Activated T-cell treated with anti-CD3 and anti-CD28 coated beads for 1 hour (primary cell): Measurements from ENCODE around the gene ALOX5.
A peak's percentile ranks its signal among the peaks of the same experiment; 100 is the strongest.
"Not testable (repeated sequence)": the region's sequence is repeated elsewhere in the genome, so short reads cannot be mapped to it uniquely, and the experiment has no call there.

Experiments used
- DNase-seq: peaks from one replicate; pipeline ENCODE4 v3.0.0-alpha.2; 2020; ENCODE audit warnings: low read depth

The ALOX5 gene

DNA sequence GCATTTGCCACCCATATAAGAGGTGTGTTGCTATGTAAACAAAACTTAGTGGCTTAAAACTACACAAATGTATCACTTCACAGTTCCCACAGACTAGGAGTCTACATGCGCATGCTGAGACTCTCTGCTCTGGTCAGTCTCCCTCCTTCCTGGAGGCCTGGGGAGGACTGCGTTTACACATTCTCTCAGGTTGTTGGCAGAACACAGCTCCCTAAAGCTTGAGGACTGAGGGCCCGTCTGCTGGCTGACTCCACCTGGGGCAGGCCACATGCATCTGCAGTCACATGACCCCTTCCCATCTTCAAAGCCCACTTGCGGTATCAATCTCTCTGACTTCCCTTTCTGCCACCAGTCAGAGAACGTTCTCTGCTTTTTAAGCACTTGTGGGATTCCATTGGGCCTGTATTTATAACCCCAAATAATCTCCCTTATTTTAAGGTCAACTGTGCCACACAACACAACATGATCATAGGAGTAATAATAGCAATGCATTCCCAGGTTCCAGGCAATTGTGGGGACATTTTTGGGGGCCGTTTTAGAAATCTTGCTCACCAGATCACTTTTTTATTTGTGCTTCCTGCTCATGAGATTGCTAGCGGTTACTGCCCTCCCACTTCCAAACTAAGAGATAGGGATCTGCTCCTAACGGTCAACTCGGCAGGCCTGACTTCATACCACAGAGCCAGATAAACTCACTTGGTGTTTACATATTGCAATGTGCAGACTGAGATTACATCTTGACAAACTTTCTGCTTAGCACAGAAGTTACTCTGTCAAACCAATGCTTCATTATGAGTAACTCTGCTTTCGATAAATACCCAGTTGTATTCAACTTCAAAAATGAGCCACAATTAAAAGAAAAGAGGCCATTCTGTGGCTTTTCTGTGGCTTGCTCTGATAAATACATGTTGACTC, 96.3 kb downstream of the ALOX5 start:
- peak; percentile 40 for DNase-seq

DNA sequence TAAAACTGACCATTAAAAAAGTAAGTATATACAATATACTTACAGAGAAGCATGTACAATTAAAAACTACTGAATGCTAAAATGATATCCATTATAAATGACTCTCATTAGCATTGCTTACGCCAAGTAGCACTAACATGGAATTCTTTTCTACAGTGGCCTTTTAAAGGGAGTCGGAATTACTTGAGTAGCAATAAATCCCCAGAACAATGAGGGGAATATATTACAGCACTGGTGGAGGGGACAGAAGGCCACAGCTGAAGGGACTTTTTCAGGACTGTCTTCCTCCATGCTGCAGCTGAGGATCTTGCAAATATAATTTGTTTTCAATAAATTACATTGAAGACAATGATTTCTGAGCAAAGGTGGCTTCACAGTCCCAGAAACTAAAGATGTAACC, 97.0 kb downstream of the ALOX5 start:
- no peak for DNase-seq

DNA sequence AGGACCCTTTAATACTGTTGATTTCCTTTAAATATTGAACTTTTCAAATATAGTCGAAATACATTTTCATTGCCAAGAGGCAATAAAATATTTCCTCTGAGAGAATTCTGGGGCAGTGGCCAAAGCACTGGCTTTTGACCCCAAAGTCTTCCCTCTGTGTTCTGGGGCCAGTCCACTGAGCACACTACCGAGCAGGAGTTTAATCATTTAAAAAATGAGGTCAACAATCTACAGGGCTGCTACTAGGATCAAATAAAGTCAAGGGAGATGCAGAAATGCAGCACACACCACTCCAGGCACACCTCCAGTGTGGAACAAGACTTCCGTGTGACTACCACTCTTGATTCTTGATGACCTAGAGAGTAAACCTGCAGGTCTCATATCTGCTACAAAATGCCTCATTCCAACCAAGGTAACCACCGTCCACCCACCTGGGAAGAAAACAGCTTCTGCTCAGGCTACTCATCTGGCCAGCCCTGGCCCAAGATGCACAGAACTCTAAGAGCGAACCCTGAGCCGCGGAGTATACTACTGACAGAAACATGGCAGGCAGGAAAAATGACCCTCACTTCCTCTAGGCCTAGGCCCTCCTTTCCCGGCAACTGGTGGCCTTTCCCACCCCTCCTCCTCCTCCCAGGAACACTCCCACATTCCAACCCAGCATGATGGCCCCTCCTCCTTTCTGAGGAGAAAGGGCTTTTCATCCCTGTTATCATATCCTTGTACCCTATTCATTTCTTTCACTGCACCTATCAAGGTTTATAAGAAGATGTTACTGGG, 97.7 kb downstream of the ALOX5 start:
- no peak for DNase-seq

DNA sequence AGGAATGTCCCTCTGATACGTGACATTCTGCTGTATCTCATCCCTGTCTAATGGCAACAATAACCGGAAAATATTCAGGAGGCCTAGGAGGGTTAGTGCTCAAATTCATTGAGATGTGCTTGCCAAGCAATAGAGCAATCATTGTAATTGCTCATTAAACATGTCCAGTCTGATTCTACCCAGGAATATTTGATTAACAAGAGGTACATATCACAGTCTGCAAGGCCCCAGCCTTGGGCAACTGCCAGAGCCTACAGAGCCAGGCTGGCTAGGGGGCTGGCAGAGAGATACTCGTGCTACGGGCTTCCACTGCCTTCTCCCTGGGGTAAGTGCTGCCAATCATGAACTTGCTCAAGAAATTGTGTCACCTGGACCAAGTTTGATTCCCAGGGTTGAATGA, 99.1 kb downstream of the ALOX5 start:
- DNase-seq = no peak

DNA sequence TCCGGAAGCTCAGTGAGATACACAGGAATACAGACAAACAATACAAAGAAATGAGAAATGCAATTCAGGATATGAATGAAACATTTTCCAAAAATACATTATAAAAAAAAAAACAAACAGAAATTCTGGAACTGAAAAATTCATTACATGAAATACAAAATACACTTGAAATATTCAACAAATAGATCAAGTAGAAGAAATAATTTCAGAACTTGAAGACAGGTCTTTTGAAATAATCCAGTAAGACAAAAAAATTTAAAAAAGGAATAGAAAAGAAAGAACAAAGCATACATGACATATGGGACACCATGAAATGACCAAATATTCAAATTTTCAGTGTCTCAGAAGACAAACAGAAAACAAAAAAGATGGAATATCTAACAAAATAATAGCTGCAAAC, 102.5 kb downstream of the ALOX5 start:
- DNase-seq = no peak

DNA sequence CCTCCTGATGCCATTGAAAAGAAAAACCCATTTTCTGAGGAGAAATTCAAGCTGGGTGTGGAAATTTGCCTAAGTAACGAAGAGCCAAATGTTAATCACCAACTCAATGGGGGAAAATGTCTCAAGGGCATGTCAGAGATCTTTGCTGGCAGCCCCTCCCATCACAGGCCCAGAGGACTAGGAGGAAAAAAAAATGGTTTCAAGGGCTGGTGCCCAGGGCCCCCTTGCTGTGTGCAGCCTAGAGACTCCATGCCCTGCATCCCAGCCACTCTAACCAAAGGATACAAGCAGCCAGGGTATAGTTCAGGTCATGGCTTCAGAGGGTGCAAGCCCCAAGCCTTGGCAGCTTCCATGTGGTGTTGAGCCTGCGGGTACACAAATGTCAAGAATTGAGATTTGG, 106.3 kb downstream of the ALOX5 start:
- no peak for DNase-seq

DNA sequence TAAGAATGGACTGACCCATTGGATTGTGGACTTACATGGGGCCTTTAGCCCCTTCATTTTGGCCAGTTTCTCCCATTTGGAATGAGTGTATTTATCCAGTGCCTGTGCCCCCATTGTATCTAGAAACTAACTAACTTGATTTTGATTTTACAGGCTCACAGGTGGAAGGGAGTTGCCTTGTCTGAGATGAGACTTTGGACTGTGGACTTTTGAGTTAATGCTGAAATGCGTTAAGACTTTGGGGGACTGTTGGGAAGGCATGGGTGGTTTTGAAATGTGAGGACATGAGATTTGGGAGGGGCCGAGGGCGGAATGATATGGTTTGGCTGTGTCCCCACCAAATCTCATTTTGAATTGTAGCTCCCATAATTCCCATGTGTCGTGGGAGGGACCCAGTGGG, 107.1 kb downstream of the ALOX5 start:
- not testable (repeated sequence) for DNase-seq

DNA sequence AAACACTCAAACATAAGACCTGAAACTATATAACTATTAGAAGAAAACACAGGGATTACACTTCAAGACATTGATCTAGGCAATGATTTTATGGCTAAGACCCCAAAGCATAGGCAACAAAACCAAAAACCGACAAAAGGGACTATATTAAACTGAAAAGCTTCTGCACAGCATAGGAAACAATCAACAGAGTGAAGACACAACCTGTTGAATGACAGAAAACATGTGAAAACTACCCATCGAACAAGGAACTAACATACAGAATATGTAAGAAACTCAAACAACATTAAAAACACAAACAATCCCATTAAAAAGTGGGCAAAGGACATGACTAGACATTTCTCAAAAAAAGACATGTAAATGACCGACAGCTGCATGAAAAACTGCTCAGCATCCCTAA, 109.0 kb downstream of the ALOX5 start:
- DNase-seq = no peak

DNA sequence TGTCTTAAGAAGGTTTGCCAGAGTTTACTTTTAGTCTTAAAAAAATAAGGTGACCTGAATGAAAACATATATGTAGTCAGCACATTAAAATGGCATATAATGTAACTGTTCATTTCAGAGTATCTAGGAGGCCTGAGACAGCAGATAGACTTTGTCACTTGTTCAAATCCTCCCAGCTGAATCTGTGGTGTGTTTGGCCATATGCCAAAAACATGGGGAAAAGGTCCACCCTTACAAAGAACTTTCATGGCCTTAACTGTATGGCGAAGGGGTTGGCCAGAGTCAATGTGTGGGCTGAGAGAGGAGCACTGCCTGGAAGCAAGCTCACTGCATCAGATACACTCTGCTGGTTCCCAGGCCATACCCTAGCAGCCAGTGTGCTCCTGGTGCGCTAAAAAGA, 113.7 kb downstream of the ALOX5 start:
- DNase-seq = no peak

DNA sequence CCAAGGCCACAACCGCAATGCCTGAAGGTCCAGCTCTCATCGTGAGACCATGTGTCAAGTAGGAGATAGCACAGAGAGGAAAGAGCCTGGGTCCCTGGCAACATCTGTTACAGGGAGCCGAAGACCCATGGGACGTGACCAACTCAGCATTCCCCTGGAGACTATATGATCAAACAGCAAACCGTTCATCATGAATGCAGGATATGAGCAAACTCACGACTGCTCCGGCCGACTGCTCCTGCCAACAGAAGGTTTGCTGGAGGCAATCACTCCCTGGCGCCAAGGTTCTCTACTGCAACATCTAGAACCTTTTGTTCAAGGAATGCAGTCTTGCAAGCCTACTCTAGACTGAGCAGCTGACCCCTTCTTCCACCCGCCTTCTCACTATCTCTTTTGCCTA, 114.3 kb downstream of the ALOX5 start:
- DNase-seq = no peak

DNA sequence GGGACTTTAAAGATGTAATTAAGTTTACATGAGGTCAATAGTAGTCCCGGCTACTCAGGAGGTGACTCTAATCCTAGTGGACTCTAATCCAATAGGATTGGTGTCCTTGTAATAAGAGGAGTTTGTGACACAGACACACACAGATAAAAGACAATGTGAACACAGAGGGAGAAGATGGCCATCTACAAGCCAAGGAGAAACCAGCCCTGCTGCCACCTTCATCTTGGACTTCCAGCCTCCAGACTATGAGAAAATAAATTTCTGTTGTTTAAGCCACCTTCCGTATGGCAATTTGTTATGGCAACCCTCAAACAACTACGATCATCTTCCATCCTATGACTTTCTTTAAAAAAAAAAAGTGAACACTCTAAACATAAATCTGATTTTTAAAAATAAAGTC, 116.3 kb downstream of the ALOX5 start:
- no peak for DNase-seq

DNA sequence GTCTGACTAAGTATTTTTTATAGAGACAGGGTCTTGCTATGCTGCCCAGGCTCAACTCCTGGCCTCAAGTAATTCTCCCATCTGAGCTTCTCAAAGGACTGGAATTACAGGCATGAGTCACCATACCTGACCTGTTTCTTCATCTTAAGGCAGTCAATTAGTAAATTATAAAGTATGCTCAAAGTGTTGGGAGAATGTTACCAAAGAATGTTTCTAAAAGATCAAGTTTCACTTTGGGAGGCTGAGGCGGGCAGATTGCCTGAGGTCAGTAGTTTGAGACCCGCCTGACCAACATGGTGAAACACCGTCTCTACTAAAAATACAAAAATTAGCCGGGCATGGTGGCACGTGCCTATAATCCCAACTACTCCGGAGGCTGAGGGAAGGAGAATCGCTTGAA, 117.0 kb downstream of the ALOX5 start:
- DNase-seq = no peak
